ENCODE measurements around the gene CLDN11. TPM values are rescaled to one million over a fixed set of nuclear protein-coding genes. Genes with fewer than 3 reads are reported as not detected.

Gene CLDN11
- total RNA-seq, 1 donor from 2014 or later, result 1.6 TPM

DNA sequence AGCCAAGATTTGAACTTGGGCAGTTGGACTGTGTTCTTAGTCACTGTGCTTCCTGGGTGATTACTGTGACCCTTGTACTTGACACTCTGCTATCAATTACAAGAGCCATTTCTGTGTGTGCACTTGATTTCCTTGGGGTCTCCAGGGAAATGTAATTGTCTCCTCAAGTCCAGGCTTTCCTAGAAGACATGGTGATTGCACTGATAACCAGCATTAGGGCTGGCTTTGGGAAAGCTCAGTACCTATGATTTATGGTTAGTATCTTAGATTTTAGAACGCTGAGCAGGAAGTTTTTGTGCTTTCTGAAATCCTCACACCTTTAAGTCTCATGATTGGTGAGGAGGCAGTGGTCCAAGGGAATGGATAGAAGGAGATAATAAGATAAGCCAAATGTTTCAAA is 1.6 kb upstream of the CLDN11 start:
- Histone ChIP-seq H3K27me3 (peaks cover 66% of the 10 kb centered on the region), H3K4me3 (no peak overlapping the region), H3K4me2 (no peak overlapping the region), H2AFZ (replicated peaks) (no peak overlapping the region), H3F3A (ENCODE audit: low read depth) (peaks cover 18% of the 10 kb centered on the region), H3K9ac (no peak overlapping the region), H3K9me3 (ENCODE audit: low read depth) (no peaks in the 10 kb centered on the region), H3K36me3 (no peaks in the 10 kb centered on the region), H3K79me2 (ENCODE audit: low read depth) (no peaks in the 10 kb centered on the region), H3K27ac (no peak overlapping the region), H3K4me1 (peaks cover 12% of the 10 kb centered on the region), H4K20me1 (ENCODE audit: low read depth) (no peaks in the 10 kb centered on the region)
- Mint-ChIP-seq H3K27me3 (ENCODE audit: insufficient read depth, low read depth) (peaks cover 23% of the 10 kb centered on the region), H3K9me3 (peaks cover 5% of the 10 kb centered on the region), H3K27ac (no peak overlapping the region), H3K36me3 (no peaks in the 10 kb centered on the region), H3K4me3 (peak overlapping the region; percentile 68), H3K4me1 (peaks cover 26% of the 10 kb centered on the region)
- TF ChIP-seq EZH2phosphoT487 (IDR thresholded peaks at IDR 0.05) (no peak), EZH2 (IDR thresholded peaks at IDR 0.05) (no peak)
- TF ChIP-seq, protein P1, sequence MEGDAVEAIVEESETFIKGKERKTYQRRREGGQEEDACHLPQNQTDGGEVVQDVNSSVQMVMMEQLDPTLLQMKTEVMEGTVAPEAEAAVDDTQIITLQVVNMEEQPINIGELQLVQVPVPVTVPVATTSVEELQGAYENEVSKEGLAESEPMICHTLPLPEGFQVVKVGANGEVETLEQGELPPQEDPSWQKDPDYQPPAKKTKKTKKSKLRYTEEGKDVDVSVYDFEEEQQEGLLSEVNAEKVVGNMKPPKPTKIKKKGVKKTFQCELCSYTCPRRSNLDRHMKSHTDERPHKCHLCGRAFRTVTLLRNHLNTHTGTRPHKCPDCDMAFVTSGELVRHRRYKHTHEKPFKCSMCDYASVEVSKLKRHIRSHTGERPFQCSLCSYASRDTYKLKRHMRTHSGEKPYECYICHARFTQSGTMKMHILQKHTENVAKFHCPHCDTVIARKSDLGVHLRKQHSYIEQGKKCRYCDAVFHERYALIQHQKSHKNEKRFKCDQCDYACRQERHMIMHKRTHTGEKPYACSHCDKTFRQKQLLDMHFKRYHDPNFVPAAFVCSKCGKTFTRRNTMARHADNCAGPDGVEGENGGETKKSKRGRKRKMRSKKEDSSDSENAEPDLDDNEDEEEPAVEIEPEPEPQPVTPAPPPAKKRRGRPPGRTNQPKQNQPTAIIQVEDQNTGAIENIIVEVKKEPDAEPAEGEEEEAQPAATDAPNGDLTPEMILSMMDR (IDR thresholded peaks at IDR 0.05), result no peak
- DNase-seq (ENCODE audit: low spot score), result no peak

DNA sequence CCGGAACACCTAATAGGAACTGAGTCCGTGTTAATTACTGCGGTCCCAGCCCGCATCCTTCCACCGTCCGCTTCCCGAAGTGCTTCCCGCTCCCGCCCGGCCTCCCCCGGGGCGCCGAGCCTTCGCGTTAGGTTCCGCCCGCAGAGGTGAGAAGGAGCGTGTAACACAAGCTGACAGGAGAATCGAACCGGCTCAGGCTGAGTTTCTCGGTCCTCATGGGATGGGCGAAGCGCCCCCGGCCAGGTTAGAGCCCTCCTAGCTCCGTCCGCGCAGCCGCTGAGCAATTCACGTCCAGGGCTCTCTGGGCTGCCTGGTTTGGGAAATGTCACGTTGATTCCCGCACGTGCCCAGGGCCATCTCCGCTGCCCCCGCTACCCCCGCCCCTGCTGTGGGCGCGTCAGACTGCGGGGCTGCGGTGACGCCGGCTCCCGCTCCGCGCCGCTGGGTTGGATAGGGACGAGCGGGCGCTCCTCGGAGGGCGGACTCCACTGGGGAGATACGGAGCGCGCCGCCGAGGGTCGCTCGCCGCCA is 954 bp downstream of the CLDN11 start:
- Histone ChIP-seq H2AFZ (replicated peaks) (peak overlapping the region; percentile 66), H3K9me3 (ENCODE audit: low read depth) (no peaks in the 10 kb centered on the region), H3F3A (ENCODE audit: low read depth) (peaks cover 18% of the 10 kb centered on the region), H3K36me3 (no peaks in the 10 kb centered on the region), H4K20me1 (ENCODE audit: low read depth) (no peaks in the 10 kb centered on the region), H3K27me3 (peaks cover 67% of the 10 kb centered on the region), H3K4me3 (peak overlapping the region; percentile 46), H3K9ac (no peak overlapping the region), H3K27ac (no peak overlapping the region), H3K4me2 (peak overlapping the region; percentile 76), H3K4me1 (peaks cover 12% of the 10 kb centered on the region), H3K79me2 (ENCODE audit: low read depth) (no peaks in the 10 kb centered on the region)
- Mint-ChIP-seq H3K4me1 (peaks cover 24% of the 10 kb centered on the region), H3K27ac (no peak overlapping the region), H3K27me3 (ENCODE audit: insufficient read depth, low read depth) (peaks cover 24% of the 10 kb centered on the region), H3K36me3 (peaks cover 2% of the 10 kb centered on the region), H3K9me3 (peaks cover 5% of the 10 kb centered on the region), H3K4me3 (peak overlapping the region; percentile 76)
- peak; percentile 89 for TF ChIP-seq EZH2 (IDR thresholded peaks at IDR 0.05)
- TF ChIP-seq EZH2phosphoT487 (IDR thresholded peaks at IDR 0.05), result no peak
- TF ChIP-seq, protein P1 (IDR thresholded peaks at IDR 0.05), result no peak
- DNase-seq (ENCODE audit: low spot score), result peak; percentile 76

DNA sequence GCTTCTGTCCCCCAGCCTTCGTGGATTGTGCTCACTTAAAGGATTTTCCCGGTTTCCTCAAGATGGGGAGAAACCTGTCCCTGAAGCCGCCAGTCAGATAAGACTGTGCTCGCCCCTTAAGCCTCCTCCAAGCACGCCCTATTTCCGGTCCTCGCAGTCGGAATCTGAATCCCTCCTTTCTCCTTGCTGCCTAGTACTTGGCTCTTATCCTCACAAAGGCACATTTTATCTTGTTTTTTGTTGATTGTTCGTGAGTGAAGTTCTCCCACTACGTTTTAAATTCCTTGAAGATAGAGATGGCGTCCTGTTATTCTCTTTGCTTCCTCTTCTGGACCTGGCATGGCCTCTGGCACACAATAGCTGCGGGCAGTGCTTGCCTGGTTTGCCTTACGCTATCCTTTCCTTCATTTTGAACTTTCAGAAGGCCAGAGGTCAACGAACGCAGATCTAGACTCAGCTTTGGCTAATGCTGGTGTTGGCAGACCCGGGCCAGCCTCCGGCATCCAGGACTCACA is 1.7 kb downstream of the CLDN11 start:
- Histone ChIP-seq H3F3A (ENCODE audit: low read depth) (peaks cover 23% of the 10 kb centered on the region), H3K36me3 (no peaks in the 10 kb centered on the region), H3K4me2 (peak overlapping the region; percentile 76), H3K9ac (no peak overlapping the region), H2AFZ (replicated peaks) (peak overlapping the region; percentile 66), H3K9me3 (ENCODE audit: low read depth) (no peaks in the 10 kb centered on the region), H3K4me3 (peak overlapping the region; percentile 46), H3K79me2 (ENCODE audit: low read depth) (no peaks in the 10 kb centered on the region), H3K27me3 (peaks cover 67% of the 10 kb centered on the region), H3K27ac (no peak overlapping the region), H3K4me1 (peaks cover 17% of the 10 kb centered on the region), H4K20me1 (ENCODE audit: low read depth) (no peaks in the 10 kb centered on the region)
- peaks cover 23% of the 10 kb centered on the region for H3K27me3 Mint-ChIP-seq (ENCODE audit: insufficient read depth, low read depth)
- peak; percentile 50 for DNase-seq (ENCODE audit: low spot score)
- peaks cover 2% of the 10 kb centered on the region for H3K36me3 Mint-ChIP-seq
- H3K9me3 Mint-ChIP-seq, result peaks cover 5% of the 10 kb centered on the region
- H3K4me3 Mint-ChIP-seq, result peak overlapping the region; percentile 76
- TF ChIP-seq EZH2phosphoT487 (IDR thresholded peaks at IDR 0.05), result peak; percentile 7
- TF ChIP-seq, protein P1 (IDR thresholded peaks at IDR 0.05), result no peak
- H3K27ac Mint-ChIP-seq, result no peak overlapping the region
- peaks cover 30% of the 10 kb centered on the region for H3K4me1 Mint-ChIP-seq
